GM12878 (cell line): ENCODE results near the gene MOK. TPM values are rescaled to one million over a fixed set of nuclear protein-coding genes. Genes with fewer than 3 reads are reported as not detected.

Source experiments
- ATAC-seq: fragments of 200-7000 bp; cut with Tn5 transposase; 3 replicates; pipeline ENCODE4 v1.9.1; 2020; ENCODE audit warnings: mild to moderate bottlenecking, moderate library complexity
- BruUV-seq: library from RNA; stranded (reverse); fragments of 400-500 nt; replicated peaks from 2 replicates; lab custom pipeline; 2021; lab: Mats Ljungman, UMichigan
- CTCF ChIA-PET: fragments of 300-600 bp; sonication (Branson Sonifier 250); formaldehyde crosslinking; extraction: SDS; loops from one replicate; lab custom pipeline; 2021; ENCODE audit warnings: inconsistent platforms; lab: Yijun Ruan, JAX
- POLR2A ChIA-PET: fragments of 350-600 bp; formaldehyde crosslinking; extraction: SDS; loops from one replicate; lab custom pipeline; 2021; ENCODE audit warnings: inconsistent platforms; lab: Charles Lee
- RAD21 ChIA-PET: fragments of 300-600 bp; sonication (Branson Sonifier 250); formaldehyde crosslinking; loops from one replicate; lab custom pipeline; 2023; ENCODE audit warnings: antibody characterized with exemption; ENCODE audit not compliant: unreplicated experiment; lab: Charles Lee
- SMC1A ChIA-PET: fragments of 300-600 bp; sonication (Branson Sonifier 250); formaldehyde crosslinking; loops from one replicate; lab custom pipeline; 2023; ENCODE audit not compliant: unreplicated experiment, uncharacterized antibody; lab: Charles Lee
- DNase-seq: peaks from one replicate; pipeline ENCODE4 v3.0.0-alpha.2; 2011; ENCODE audit warnings: low read depth, low spot score
- FAIRE-seq: peaks from 3 replicates; lab custom pipeline; 2011; peaks lifted over from hg19 to GRCh38; lab: Jason Lieb, UNC
- H2AFZ ChIP-seq: 2 replicates; pipeline ENCODE4 v1.6.0; 2011; ENCODE audit warnings: low read depth, low read length, control low read depth; ENCODE audit not compliant: control insufficient read depth
- H3K27ac ChIP-seq: 2 replicates; pipeline ENCODE4 v1.5.1; 2011; ENCODE audit warnings: control low read depth; ENCODE audit not compliant: control insufficient read depth, insufficient read depth
- H3K27me3 ChIP-seq, 2 experiments: replicated peaks in 1 of 2; 2 replicates each; pipeline versions ENCODE4 v1.6.0 to v1.6.1; 2011; ENCODE audit warnings: low read length in 1 of 2; ENCODE audit not compliant: control insufficient read depth in 2 of 2, insufficient read depth in 2 of 2
- H3K36me3 ChIP-seq, 2 experiments: 2 replicates each; pipeline ENCODE4 v1.5.1; 2011; ENCODE audit warnings: low read length in 1 of 2; ENCODE audit not compliant: control insufficient read depth in 2 of 2, insufficient read depth in 2 of 2
- H3K4me1 ChIP-seq: 2 replicates; pipeline ENCODE4 v1.6.1; 2011; ENCODE audit warnings: mild to moderate bottlenecking, low read length, moderate library complexity, mixed read lengths; ENCODE audit not compliant: control insufficient read depth, insufficient read depth
- H3K4me2 ChIP-seq: 2 replicates; pipeline ENCODE4 v1.6.0; 2011; ENCODE audit warnings: control low read depth; ENCODE audit not compliant: control insufficient read depth, insufficient read depth
- H3K4me3 ChIP-seq: fragments of 200-600 bp; sonication (generic); 2 replicates; pipeline ENCODE4 v1.5.1; 2016
- H3K79me2 ChIP-seq: 2 replicates; pipeline ENCODE4 v1.6.0; 2011; ENCODE audit warnings: low read length; ENCODE audit not compliant: control insufficient read depth, insufficient read depth
- H3K9ac ChIP-seq: 2 replicates; pipeline ENCODE4 v1.8.0; 2011; ENCODE audit warnings: low read length, control low read depth, mixed read lengths; ENCODE audit not compliant: control insufficient read depth, insufficient read depth
- H3K9me3 ChIP-seq: replicated peaks from 3 replicates; pipeline ENCODE4 v1.5.1; 2011; ENCODE audit warnings: mild to moderate bottlenecking, low read length; ENCODE audit not compliant: control insufficient read depth, insufficient read depth
- H4K20me1 ChIP-seq: 2 replicates; pipeline ENCODE4 v1.6.0; 2011; ENCODE audit not compliant: control insufficient read depth, insufficient read depth
- ASH2L ChIP-seq: fragments of 300-600, 200-600 bp; sonication (generic); IDR thresholded peaks from 2 replicates; pipeline ENCODE4 v1.6.1; 2017; ENCODE audit warnings: low read depth, mild to moderate bottlenecking, borderline replicate concordance
- BHLHE40 ChIP-seq, 2 experiments: fragments of 450-650 bp in 1 of 2; IDR thresholded peaks; 2 replicates each; pipeline ENCODE4 v1.6.1; 2011 to 2017; ENCODE audit warnings: low read depth in 2 of 2, borderline replicate concordance in 1 of 2, improper control_type of control experiment in 1 of 2, low read length in 1 of 2, mild to moderate bottlenecking in 1 of 2
- BRCA1 ChIP-seq: IDR thresholded peaks from 2 replicates; pipeline ENCODE4 v1.6.1; 2011; ENCODE audit warnings: low read depth, low read length, improper control_type of control experiment
- CBX5 ChIP-seq: sonication (generic); IDR thresholded peaks from 2 replicates; pipeline ENCODE4 v1.6.1; 2016; ENCODE audit warnings: low read depth, moderate library complexity, mild to moderate bottlenecking, inconsistent platforms
- CREM ChIP-seq: IDR thresholded peaks from 2 replicates; pipeline ENCODE4 v1.6.1; 2014; ENCODE audit warnings: antibody characterized with exemption, low read depth
- FOXK2 ChIP-seq: fragments of 450-650 bp; IDR thresholded peaks from 2 replicates; pipeline ENCODE4 v1.6.1; 2017; ENCODE audit warnings: mild to moderate bottlenecking, moderate library complexity
- HDAC2 ChIP-seq: fragments of 200-600 bp; sonication (generic); IDR thresholded peaks from 2 replicates; pipeline ENCODE4 v1.6.1; 2017
- JUNB ChIP-seq: IDR thresholded peaks from 2 replicates; pipeline ENCODE4 v1.6.1; 2016; ENCODE audit warnings: antibody characterized with exemption, mild to moderate bottlenecking
- PBX3 ChIP-seq: IDR thresholded peaks from 2 replicates; pipeline ENCODE4 v1.6.1; 2011; ENCODE audit warnings: mild to moderate bottlenecking, low read depth, low read length, moderate library complexity; ENCODE audit not compliant: insufficient replicate concordance
- PKNOX1 ChIP-seq: fragments of 450-650 bp; IDR thresholded peaks from 2 replicates; pipeline ENCODE4 v1.6.1; 2016; ENCODE audit warnings: mild to moderate bottlenecking
- RFX5 ChIP-seq: IDR thresholded peaks from 2 replicates; pipeline ENCODE4 v1.6.1; 2011; ENCODE audit warnings: low read depth, low read length, improper control_type of control experiment
- SMAD1 ChIP-seq: fragments of 450-650 bp; IDR thresholded peaks from 2 replicates; pipeline ENCODE4 v1.6.1; 2018; ENCODE audit warnings: mild to moderate bottlenecking, low read depth; ENCODE audit not compliant: partially characterized antibody
- SMARCA5 ChIP-seq: fragments of 450-650 bp; IDR thresholded peaks from 2 replicates; pipeline ENCODE4 v1.6.1; 2017; ENCODE audit warnings: mild to moderate bottlenecking
- SREBF1 ChIP-seq: IDR thresholded peaks from 2 replicates; pipeline ENCODE4 v1.6.1; 2012; ENCODE audit warnings: mild to moderate bottlenecking, low read length
- TCF3 ChIP-seq: IDR thresholded peaks from 2 replicates; pipeline ENCODE4 v1.6.1; 2012; ENCODE audit warnings: low read depth, mild to moderate bottlenecking, low read length, borderline replicate concordance; ENCODE audit not compliant: insufficient read depth
- WRNIP1 ChIP-seq: IDR thresholded peaks from 2 replicates; pipeline ENCODE4 v1.6.1; 2011; ENCODE audit warnings: low read depth, low read length, improper control_type of control experiment, borderline replicate concordance
- ZNF207 ChIP-seq: fragments of 450-650 bp; IDR thresholded peaks from 2 replicates; pipeline ENCODE4 v1.6.1; 2014; ENCODE audit warnings: antibody characterized with exemption, mild to moderate bottlenecking, borderline replicate concordance
- ZNF622 ChIP-seq: fragments of 450-650 bp; IDR thresholded peaks from 2 replicates; pipeline ENCODE4 v1.6.1; 2017; ENCODE audit warnings: mild to moderate bottlenecking, inconsistent platforms
- WGBS: methylation state at CpG from one replicate; pipeline ENCODE4 v1.1.6; 2016; ENCODE audit warnings: low lambda C conversion rate; ENCODE audit not compliant: insufficient replicate concordance, insufficient coverage; ENCODE audit errors: missing lambda C conversion rate; 5-methylcytosine and 5-hydroxymethylcytosine counted together
- in situ Hi-C: fragments of 300-500 bp; cut with MboI; formaldehyde crosslinking; loops from 9 replicates; pipeline ENCODE4 v1.14.3; 2018; ENCODE audit warnings: mixed read lengths
- intact Hi-C: fragments of 100-400 bp; cut with micrococcal nuclease; formaldehyde crosslinking; loops from one replicate; pipeline ENCODE4 v1.14.2; 2022; ENCODE audit not compliant: unreplicated experiment
- polyA plus RNA-seq, 11 experiments: library from polyadenylated mRNA; depleted of rRNA in 4 of 11; unstranded in 6 of 11; stranded (reverse) in 5 of 11; fragments of >200 nt; fragmentation: Nextera tagmentation in 4 of 11; fragmentation: Illumina TruSeq in 1 of 11; extraction: Ambion mirVana in 4 of 11; extraction: Trizol in 1 of 11; gene quantifications; 1 replicate in 1 of 11; 2 replicates in 10 of 11; pipeline versions ENCODE4 v1.2.1 to v1.2.3, GENCODE V29; 2011 to 2016; ENCODE audit warnings: inconsistent platforms in 2 of 11, missing spikeins in 2 of 11, low read depth in 1 of 11
- total RNA-seq, 4 experiments: library from RNA; depleted of rRNA in 3 of 4; stranded (reverse); fragments of >200 nt in 3 of 4; fragmentation: Illumina TruSeq in 1 of 4; extraction: Trizol in 1 of 4; gene quantifications; 2 replicates each; pipeline versions ENCODE4 v1.2.1 to v1.2.3, GENCODE V29; 2013 to 2021
- TF ChIP-seq, protein P1 (sequence below): IDR thresholded peaks from 2 replicates; pipeline ENCODE4 v1.6.1; 2012; ENCODE audit warnings: low read depth, low read length, improper control_type of control experiment

MOK gene
- total and polyA plus RNA-seq, 10 of the 15 experiments (the other 5 are each of a cell fraction or from before 2014, with no cell fraction given): 0.10 to 3.0 (median 1.4) TPM

- ChIA-PET SMC1A (no interaction called here), RAD21 (interaction anchor here (0.6 kb wide), 1 partner anchor 174 kb away, joined by 3 read pairs; no protein-coding TSS in a partner anchor), CTCF (interaction anchor here (0.6 kb wide), 1 partner anchor 75 kb away, joined by 3 read pairs; no protein-coding TSS in a partner anchor), POLR2A (no interaction called here)
- Histone ChIP-seq H3K79me2 (no peaks in the 10 kb centered on the region), H3K9me3 (no peaks in the 10 kb centered on the region), H3K27ac (no peak overlapping the region), H3K27me3 (no peaks in the 10 kb centered on the region), H4K20me1 (no peaks in the 10 kb centered on the region), H3K4me1 (no peaks in the 10 kb centered on the region), H3K4me2 (no peak overlapping the region), H3K9ac (no peak overlapping the region), H2AFZ (no peak overlapping the region), H3K4me3 (no peak overlapping the region), H3K36me3 (no peaks in the 10 kb centered on the region)
- BruUV-seq: no TSS peak
- intact Hi-C loops: no loop called here
- no peak for FAIRE-seq
- DNase-seq: no peak
- no peak for ATAC-seq
- in situ Hi-C loops: no loop called here
- no peak for TF ChIP-seq ZNF622
- no peak for TF ChIP-seq ASH2L
- TF ChIP-seq JUNB: no peak
- no peak for TF ChIP-seq BHLHE40 (IDR thresholded peaks at IDR 0.05; ENCODE audit: borderline replicate concordance in 1 of 2, low read depth in 2 of 2, low read length in 1 of 2)
- TF ChIP-seq CBX5: no peak
- TF ChIP-seq ZNF207: no peak
- TF ChIP-seq RFX5: no peak
- no peak for TF ChIP-seq HDAC2
- TF ChIP-seq SREBF1: no peak
- TF ChIP-seq SMARCA5: no peak
- TF ChIP-seq CREM: no peak
- TF ChIP-seq WRNIP1: no peak
- no peak for TF ChIP-seq SMAD1
- no peak for TF ChIP-seq FOXK2
- TF ChIP-seq, protein P1, sequence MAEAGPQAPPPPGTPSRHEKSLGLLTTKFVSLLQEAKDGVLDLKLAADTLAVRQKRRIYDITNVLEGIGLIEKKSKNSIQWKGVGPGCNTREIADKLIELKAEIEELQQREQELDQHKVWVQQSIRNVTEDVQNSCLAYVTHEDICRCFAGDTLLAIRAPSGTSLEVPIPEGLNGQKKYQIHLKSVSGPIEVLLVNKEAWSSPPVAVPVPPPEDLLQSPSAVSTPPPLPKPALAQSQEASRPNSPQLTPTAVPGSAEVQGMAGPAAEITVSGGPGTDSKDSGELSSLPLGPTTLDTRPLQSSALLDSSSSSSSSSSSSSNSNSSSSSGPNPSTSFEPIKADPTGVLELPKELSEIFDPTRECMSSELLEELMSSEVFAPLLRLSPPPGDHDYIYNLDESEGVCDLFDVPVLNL: no peak
- no peak for TF ChIP-seq TCF3
- no peak for TF ChIP-seq BRCA1
- no peak for TF ChIP-seq PKNOX1
- TF ChIP-seq PBX3: no peak
- WGBS: 84% methylated on average over 9 of the region's 9 CpGs
Observed at GRCh38 chr14:102256716-102257115, 48.2 kb downstream of the MOK start.
